ENCODE data around the gene RAB3GAP2.
"Not testable (repeated sequence)": the region's sequence is repeated elsewhere in the genome, so short reads cannot be mapped to it uniquely, and the experiment has no call there.

- not testable (repeated sequence) for TF ChIP-seq RAD21 (IDR thresholded peaks at IDR 0.05; ENCODE audit: insufficient read depth, low read depth, low read length); EP300 (IDR thresholded peaks at IDR 0.05; ENCODE audit: borderline replicate concordance in 1 of 2, control insufficient read depth in 1 of 2, low read depth in 2 of 2, low read length in 2 of 2); KAT2A (conservative IDR thresholded peaks at IDR 0.05; ENCODE audit: control insufficient read depth, low read depth, low read length); JUNB (IDR thresholded peaks at IDR 0.05); SMC3 (IDR thresholded peaks at IDR 0.05; ENCODE audit: borderline replicate concordance, low read length)
- TF ChIP-seq, protein P1, sequence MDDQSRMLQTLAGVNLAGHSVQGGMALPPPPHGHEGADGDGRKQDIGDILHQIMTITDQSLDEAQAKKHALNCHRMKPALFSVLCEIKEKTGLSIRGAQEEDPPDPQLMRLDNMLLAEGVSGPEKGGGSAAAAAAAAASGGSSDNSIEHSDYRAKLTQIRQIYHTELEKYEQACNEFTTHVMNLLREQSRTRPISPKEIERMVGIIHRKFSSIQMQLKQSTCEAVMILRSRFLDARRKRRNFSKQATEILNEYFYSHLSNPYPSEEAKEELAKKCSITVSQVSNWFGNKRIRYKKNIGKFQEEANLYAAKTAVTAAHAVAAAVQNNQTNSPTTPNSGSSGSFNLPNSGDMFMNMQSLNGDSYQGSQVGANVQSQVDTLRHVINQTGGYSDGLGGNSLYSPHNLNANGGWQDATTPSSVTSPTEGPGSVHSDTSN (IDR thresholded peaks at IDR 0.05; ENCODE audit: insufficient replicate concordance, low read depth, low read length) = not testable (repeated sequence)
Observed at GRCh38 chr1:220248715-220249265, 23.5 kb downstream of the RAB3GAP2 start.
